H9 (cell line): Measurements from ENCODE around the gene SIGLEC9. TPM values are rescaled to one million over a fixed set of nuclear protein-coding genes. Genes with fewer than 3 reads are reported as not detected.

Experiments
- DNase-seq: peaks from one replicate; pipeline ENCODE4 v3.0.0-alpha.2; 2017
- H2AFZ ChIP-seq: one replicate; pipeline ENCODE4 v1.6.1; 2013; ENCODE audit warnings: mild to moderate bottlenecking, low read length, control low read depth, moderate library complexity
- H2AK5ac ChIP-seq: 2 replicates; pipeline ENCODE4 v1.6.1; 2013; ENCODE audit warnings: low read length, control low read depth, mixed read lengths; ENCODE audit not compliant: insufficient read length
- H2BK120ac ChIP-seq: one replicate; pipeline ENCODE4 v1.6.1; 2013; ENCODE audit warnings: low read depth, mild to moderate bottlenecking, low read length, control low read depth, inconsistent platforms; ENCODE audit not compliant: poor library complexity, severe bottlenecking
- H2BK12ac ChIP-seq: 2 replicates; pipeline ENCODE4 v1.6.1; 2013; ENCODE audit warnings: low read length, control low read depth, mixed read lengths, low read depth; ENCODE audit not compliant: insufficient read length
- H2BK15ac ChIP-seq: 2 replicates; pipeline ENCODE4 v1.6.1; 2013; ENCODE audit warnings: low read depth, low read length, control low read depth
- H2BK20ac ChIP-seq: one replicate; pipeline ENCODE4 v1.6.1; 2013; ENCODE audit warnings: low read depth, mild to moderate bottlenecking, low read length, control low read depth, inconsistent platforms; ENCODE audit not compliant: poor library complexity, severe bottlenecking
- H2BK5ac ChIP-seq: 2 replicates; pipeline ENCODE4 v1.6.1; 2013; ENCODE audit warnings: low read length, control low read depth, mixed read lengths; ENCODE audit not compliant: insufficient read length
- H3K14ac ChIP-seq: 2 replicates; pipeline ENCODE4 v1.6.1; 2013; ENCODE audit warnings: low read length, control low read depth; ENCODE audit not compliant: insufficient read depth
- H3K18ac ChIP-seq: 2 replicates; pipeline ENCODE4 v1.6.1; 2013; ENCODE audit warnings: low read depth, mild to moderate bottlenecking, mixed read lengths, low read length, control low read depth; ENCODE audit not compliant: insufficient read length
- H3K23ac ChIP-seq: 2 replicates; pipeline ENCODE4 v1.6.1; 2013; ENCODE audit warnings: low read length, control low read depth, mixed read lengths, low read depth; ENCODE audit not compliant: insufficient read length
- H3K23me2 ChIP-seq: 2 replicates; pipeline ENCODE4 v1.6.1; 2013; ENCODE audit warnings: low read depth, mild to moderate bottlenecking, mixed read lengths, low read length, control low read depth; ENCODE audit not compliant: insufficient read length, poor library complexity, severe bottlenecking
- H3K27ac ChIP-seq: 2 replicates; pipeline ENCODE4 v1.5.1; 2013; ENCODE audit warnings: low read length, control low read depth, mixed read lengths, low read depth; ENCODE audit not compliant: insufficient read length
- H3K27me3 ChIP-seq: 2 replicates; pipeline ENCODE4 v1.6.1; 2013; ENCODE audit warnings: low read length, control low read depth, inconsistent platforms; ENCODE audit not compliant: insufficient read depth
- H3K4ac ChIP-seq: 2 replicates; pipeline ENCODE4 v1.6.1; 2013; ENCODE audit warnings: low read depth, mild to moderate bottlenecking, control low read depth, inconsistent platforms, low read length, moderate library complexity
- H3K4me1 ChIP-seq: 2 replicates; pipeline ENCODE4 v1.6.1; 2013; ENCODE audit warnings: low read length, control low read depth, inconsistent platforms; ENCODE audit not compliant: insufficient read depth
- H3K4me2 ChIP-seq: 2 replicates; pipeline ENCODE4 v1.6.1; 2013; ENCODE audit warnings: low read length, control low read depth, mixed read lengths; ENCODE audit not compliant: insufficient read length, insufficient read depth
- H3K56ac ChIP-seq: 2 replicates; pipeline ENCODE4 v1.6.1; 2013; ENCODE audit warnings: low read depth, mild to moderate bottlenecking, mixed read lengths, low read length, control low read depth; ENCODE audit not compliant: insufficient read length
- H3K79me1 ChIP-seq: 2 replicates; pipeline ENCODE4 v1.6.1; 2013; ENCODE audit warnings: low read depth, mild to moderate bottlenecking, moderate library complexity, low read length, control low read depth, inconsistent platforms; ENCODE audit not compliant: insufficient read depth, poor library complexity, severe bottlenecking
- H3K79me2 ChIP-seq: 2 replicates; pipeline ENCODE4 v1.6.1; 2013; ENCODE audit warnings: low read length, control low read depth, inconsistent platforms; ENCODE audit not compliant: insufficient read depth
- H3K9ac ChIP-seq: 2 replicates; pipeline ENCODE4 v1.6.1; 2013; ENCODE audit warnings: low read length, control low read depth, mixed read lengths; ENCODE audit not compliant: insufficient read length; ENCODE audit errors: extremely low read depth
- H3K9me3 ChIP-seq: one replicate; pipeline ENCODE4 v1.6.1; 2013; ENCODE audit warnings: low read depth, low read length, inconsistent platforms; ENCODE audit not compliant: control insufficient read depth
- H3T11ph ChIP-seq: one replicate; pipeline ENCODE4 v1.6.1; 2013; ENCODE audit warnings: mild to moderate bottlenecking, low read length, control low read depth, inconsistent platforms
- H4K20me1 ChIP-seq: one replicate; pipeline ENCODE4 v1.6.1; 2013; ENCODE audit not compliant: control insufficient read depth, insufficient read length, insufficient read depth
- H4K5ac ChIP-seq: 2 replicates; pipeline ENCODE4 v1.6.1; 2013; ENCODE audit warnings: low read depth, mild to moderate bottlenecking, mixed read lengths, low read length, control low read depth; ENCODE audit not compliant: insufficient read length
- H4K8ac ChIP-seq: replicated peaks from 2 replicates; pipeline ENCODE4 v1.6.1; 2013; ENCODE audit warnings: low read length, control low read depth, mixed read lengths, low read depth; ENCODE audit not compliant: insufficient read length
- H4K91ac ChIP-seq: 2 replicates; pipeline ENCODE4 v1.6.1; 2013; ENCODE audit warnings: low read depth, mild to moderate bottlenecking, moderate library complexity, mixed read lengths, low read length, control low read depth; ENCODE audit not compliant: insufficient read length
- H3K27ac Mint-ChIP-seq, 3 experiments: 2 replicates in 2 of 3; 3 replicates in 1 of 3; pipeline ENCODE4 v1.8.0; 2020 to 2021; ENCODE audit warnings: mixed read lengths in 3 of 3, mild to moderate bottlenecking in 1 of 3, moderate library complexity in 1 of 3
- H3K27me3 Mint-ChIP-seq: 2 replicates; pipeline ENCODE4 v1.8.0; 2021; ENCODE audit warnings: low read depth, mild to moderate bottlenecking, moderate library complexity, mixed read lengths
- H3K36me3 Mint-ChIP-seq, 3 experiments: 2 replicates in 2 of 3; 3 replicates in 1 of 3; pipeline ENCODE4 v1.8.0; 2020 to 2021; ENCODE audit warnings: low read depth in 3 of 3, mixed read lengths in 3 of 3; ENCODE audit not compliant: insufficient read depth in 1 of 3
- H3K4me1 Mint-ChIP-seq, 2 experiments: 2 replicates each; pipeline ENCODE4 v1.8.0; 2020; ENCODE audit warnings: mixed read lengths in 2 of 2
- H3K4me3 Mint-ChIP-seq, 2 experiments: 2 replicates in 1 of 2; 3 replicates in 1 of 2; pipeline ENCODE4 v1.8.0; 2020 to 2021; ENCODE audit warnings: mild to moderate bottlenecking in 2 of 2, mixed read lengths in 2 of 2, moderate library complexity in 1 of 2
- H3K9me3 Mint-ChIP-seq, 2 experiments: 2 replicates in 1 of 2; 3 replicates in 1 of 2; pipeline ENCODE4 v1.8.0; 2020; ENCODE audit warnings: mild to moderate bottlenecking in 2 of 2, mixed read lengths in 2 of 2, moderate library complexity in 1 of 2
- CTCF ChIP-seq: fragments of 200-600 bp; sonication (generic); conservative IDR thresholded peaks from 3 replicates; pipeline ENCODE4 v1.8.0; 2021; ENCODE audit warnings: antibody characterized with exemption, mild to moderate bottlenecking
- WGBS: extraction: QIAGEN DNeasy Blood & Tissue Kit; methylation state at CpG from one replicate; pipeline ENCODE4 v1.1.7; 2013; ENCODE audit warnings: missing lambda C conversion rate, low lambda C conversion rate, mixed read lengths; ENCODE audit not compliant: insufficient read length; ENCODE audit errors: extremely low coverage; 5-methylcytosine and 5-hydroxymethylcytosine counted together
- total RNA-seq: library from RNA; stranded (reverse); gene quantifications from 2 replicates; pipeline ENCODE4 v1.2.1, GENCODE V29; 2021

The SIGLEC9 gene
- total RNA-seq, 1 experiment from 2014 or later, result not detected

- peaks cover 0 to 29% (median 6%) of the 10 kb centered on the region in 3 experiments; a peak in 4 of 7 replicates for H3K36me3 Mint-ChIP-seq
- H3K4me3 Mint-ChIP-seq, result no peak overlapping the region
These were observed 21.7 kb upstream of the SIGLEC9 start for GRCh38 chr19:51102991-51103390.

More at GRCh38 chr19:51102991-51103390, 21.7 kb upstream of the SIGLEC9 start:
- Histone ChIP-seq H3K79me2 (no peaks in the 10 kb centered on the region), H4K20me1 (no peaks in the 10 kb centered on the region), H3K23ac (no peak overlapping the region), H3K9ac (no peak overlapping the region), H3K23me2 (peaks cover 6% of the 10 kb centered on the region), H3K9me3 (no peaks in the 10 kb centered on the region), H2BK120ac (no peak overlapping the region), H4K5ac (no peak overlapping the region), H2BK20ac (no peak overlapping the region), H3K4me1 (peaks cover 3% of the 10 kb centered on the region; the same call in 1 of the 2 replicates), H3K18ac (no peak overlapping the region), H3K14ac (no peak overlapping the region), H4K8ac (no peak overlapping the region), H4K91ac (no peak overlapping the region), H3K27me3 (no peaks in the 10 kb centered on the region), H3K79me1 (no peaks in the 10 kb centered on the region), H3K4ac (no peak overlapping the region), H2BK5ac (no peak overlapping the region), H3K56ac (no peak overlapping the region), H3K27ac (no peak overlapping the region), H3K4me2 (no peak overlapping the region), H2AFZ (no peak overlapping the region), H2AK5ac (no peak overlapping the region), H3T11ph (no peak overlapping the region), H2BK15ac (no peak overlapping the region), H2BK12ac (no peak overlapping the region)
- H3K27ac Mint-ChIP-seq, result no peak overlapping the region
- H3K9me3 Mint-ChIP-seq, result no peaks in the 10 kb centered on the region
- no CpG with 5 or more reads among the region's 7 CpGs for WGBS
- TF ChIP-seq CTCF, result no peak
- DNase-seq, result no peak
- H3K4me1 Mint-ChIP-seq, result peaks cover 5 to 6% of the 10 kb centered on the region in 2 experiments
- no peaks in the 10 kb centered on the region for H3K27me3 Mint-ChIP-seq
